Measurements from ENCODE around the gene KCNQ4. TPM values are rescaled to one million over a fixed set of nuclear protein-coding genes. Genes with fewer than 3 reads are reported as not detected.

The KCNQ4 gene
- polyA plus RNA-seq, 1 experiment, result 0.06 TPM

DNA sequence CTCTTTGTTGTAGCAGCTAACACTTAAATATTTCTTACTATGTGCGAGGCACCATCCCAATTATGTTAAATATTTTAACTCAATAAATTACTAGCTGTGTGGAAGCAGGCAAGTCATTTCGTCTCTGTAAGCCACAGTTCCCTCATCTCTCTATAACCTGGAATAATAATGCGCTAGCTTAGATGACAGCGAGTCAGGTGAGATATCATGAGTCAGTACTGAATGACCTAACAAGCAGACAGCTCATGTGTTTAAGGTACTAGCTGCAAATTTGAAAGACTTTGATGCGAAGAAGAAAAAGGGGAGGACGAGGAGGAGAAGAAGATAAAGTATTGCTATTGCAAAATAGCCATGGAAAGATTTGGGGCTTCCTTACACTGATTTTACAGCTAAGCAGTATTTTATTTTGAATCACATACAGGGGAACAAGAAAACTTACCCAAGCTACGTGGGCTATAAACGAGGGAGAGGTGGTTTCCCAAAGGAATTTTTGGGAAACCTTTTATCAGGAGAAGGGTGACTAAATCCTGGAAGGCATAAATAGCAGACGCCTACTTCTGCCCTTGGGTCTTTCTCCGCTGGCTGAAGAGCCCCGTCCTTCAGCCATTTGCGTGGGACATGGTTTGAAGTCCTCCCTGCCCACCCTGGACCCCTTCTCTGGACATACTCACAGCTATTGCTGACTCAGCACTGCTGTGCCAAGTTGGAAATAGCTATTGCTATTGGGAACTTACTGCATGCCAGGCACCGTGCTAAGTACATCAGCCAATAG, 69.7 kb downstream of the KCNQ4 start:
- POLR2A ChIA-PET, result no interaction called here
- DNase-seq (ENCODE audit: low read depth), result no peak
- CTCF ChIA-PET, result interaction anchor here (0.7 to 19.7 kb wide), 10 partner anchors 8 to 259 kb away, joined by 3 to 476 read pairs (median 4); partner anchors contain the start of gene NFYC
- H3K27me3 ChIP-seq (ENCODE audit: control insufficient read depth, insufficient read depth, low read length), result no peaks in the 10 kb centered on the region
- no peaks in the 10 kb centered on the region for H3K36me3 ChIP-seq (ENCODE audit: control insufficient read depth, insufficient read depth, low read length)
- H3K4me3 ChIP-seq (ENCODE audit: low read depth, low read length), result no peak overlapping the region
- TF ChIP-seq, protein P1, sequence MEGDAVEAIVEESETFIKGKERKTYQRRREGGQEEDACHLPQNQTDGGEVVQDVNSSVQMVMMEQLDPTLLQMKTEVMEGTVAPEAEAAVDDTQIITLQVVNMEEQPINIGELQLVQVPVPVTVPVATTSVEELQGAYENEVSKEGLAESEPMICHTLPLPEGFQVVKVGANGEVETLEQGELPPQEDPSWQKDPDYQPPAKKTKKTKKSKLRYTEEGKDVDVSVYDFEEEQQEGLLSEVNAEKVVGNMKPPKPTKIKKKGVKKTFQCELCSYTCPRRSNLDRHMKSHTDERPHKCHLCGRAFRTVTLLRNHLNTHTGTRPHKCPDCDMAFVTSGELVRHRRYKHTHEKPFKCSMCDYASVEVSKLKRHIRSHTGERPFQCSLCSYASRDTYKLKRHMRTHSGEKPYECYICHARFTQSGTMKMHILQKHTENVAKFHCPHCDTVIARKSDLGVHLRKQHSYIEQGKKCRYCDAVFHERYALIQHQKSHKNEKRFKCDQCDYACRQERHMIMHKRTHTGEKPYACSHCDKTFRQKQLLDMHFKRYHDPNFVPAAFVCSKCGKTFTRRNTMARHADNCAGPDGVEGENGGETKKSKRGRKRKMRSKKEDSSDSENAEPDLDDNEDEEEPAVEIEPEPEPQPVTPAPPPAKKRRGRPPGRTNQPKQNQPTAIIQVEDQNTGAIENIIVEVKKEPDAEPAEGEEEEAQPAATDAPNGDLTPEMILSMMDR (IDR thresholded peaks at IDR 0.05; ENCODE audit: insufficient read depth, low read depth, low read length), result no peak

DNA sequence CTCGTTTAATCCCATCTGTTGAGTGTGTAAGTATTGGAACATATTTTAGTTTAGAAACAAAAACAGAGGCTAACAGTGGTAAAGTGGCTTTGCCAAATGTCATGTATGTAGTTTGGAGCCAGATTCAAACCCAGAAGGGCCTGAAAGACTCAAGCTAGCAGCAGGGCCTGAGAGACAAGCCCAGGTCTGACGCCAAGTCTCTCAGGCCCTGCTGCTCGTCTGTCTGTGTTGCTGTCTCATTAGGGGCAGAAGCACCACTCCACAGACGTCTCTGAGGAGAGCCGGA, 70.2 kb downstream of the KCNQ4 start:
- ChIA-PET POLR2A (no interaction called here), CTCF (interaction anchor here (0.7 to 19.7 kb wide), 8 partner anchors 14 to 260 kb away, joined by 3 to 476 read pairs (median 4); no protein-coding TSS in a partner anchor)
- TF ChIP-seq, protein P1 (IDR thresholded peaks at IDR 0.05; ENCODE audit: insufficient read depth, low read depth, low read length), result no peak
- H3K27me3 ChIP-seq (ENCODE audit: control insufficient read depth, insufficient read depth, low read length), result no peaks in the 10 kb centered on the region; the same call in 1 of the 2 replicates
- no peaks in the 10 kb centered on the region for H3K36me3 ChIP-seq (ENCODE audit: control insufficient read depth, insufficient read depth, low read length)
- no peak for DNase-seq (ENCODE audit: low read depth)
- H3K4me3 ChIP-seq (ENCODE audit: low read depth, low read length), result no peak overlapping the region

DNA sequence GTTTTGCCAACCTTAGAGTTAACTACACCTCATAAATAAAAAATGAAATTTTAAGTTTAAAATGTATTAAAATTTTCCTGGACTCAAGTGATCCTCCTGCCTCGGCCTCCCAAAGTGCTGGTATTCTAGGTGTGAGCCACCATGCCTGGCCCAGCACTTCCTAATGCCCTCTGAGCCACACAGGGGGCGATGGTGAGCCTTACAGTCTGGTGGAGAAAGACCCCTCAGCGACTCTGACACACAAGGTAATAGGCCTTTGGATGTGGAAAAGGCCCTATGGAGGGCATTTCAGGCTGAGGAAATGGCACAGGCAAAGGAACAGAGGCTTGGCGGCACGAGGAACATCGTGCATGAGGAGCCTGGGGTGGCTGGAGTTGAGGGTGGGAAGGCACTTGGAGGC, 71.9 kb downstream of the KCNQ4 start:
- ChIA-PET POLR2A (no interaction called here), CTCF (interaction anchor here (1.1 to 19.7 kb wide), 2 partner anchors 87 to 97 kb away, joined by 4 to 476 read pairs; no protein-coding TSS in a partner anchor)
- TF ChIP-seq, protein P1 (IDR thresholded peaks at IDR 0.05; ENCODE audit: insufficient read depth, low read depth, low read length), result peak; percentile 32; the same call in 1 of the 2 replicates
- DNase-seq (ENCODE audit: low read depth), result no peak
- Histone ChIP-seq H3K4me3 (ENCODE audit: low read depth, low read length) (no peak overlapping the region), H3K27me3 (ENCODE audit: control insufficient read depth, insufficient read depth, low read length) (no peaks in the 10 kb centered on the region; the same call in 1 of the 2 replicates), H3K36me3 (ENCODE audit: control insufficient read depth, insufficient read depth, low read length) (no peaks in the 10 kb centered on the region)

DNA sequence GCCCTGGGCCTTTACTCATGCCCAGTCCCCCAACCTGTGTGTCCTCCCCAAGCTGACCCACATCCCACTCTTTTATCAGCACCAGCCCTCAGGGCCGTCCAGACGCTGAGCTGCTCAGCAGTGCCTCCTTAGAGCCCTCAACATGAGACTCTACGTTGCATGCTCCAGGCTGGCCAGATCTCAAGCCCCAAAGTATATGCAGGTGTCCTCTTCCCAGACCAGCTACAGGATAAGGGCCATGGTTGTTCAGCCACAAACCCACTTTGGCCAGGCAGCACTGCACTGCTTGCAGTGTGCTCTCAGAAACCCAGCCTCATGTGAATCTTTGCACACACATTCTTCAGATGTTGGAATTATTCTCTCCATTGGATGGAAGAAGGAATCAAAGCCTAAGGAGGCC, 72.5 kb downstream of the KCNQ4 start:
- H3K27me3 ChIP-seq (ENCODE audit: control insufficient read depth, insufficient read depth, low read length), result no peaks in the 10 kb centered on the region; the same call in 1 of the 2 replicates
- DNase-seq (ENCODE audit: low read depth), result no peak
- H3K4me3 ChIP-seq (ENCODE audit: low read depth, low read length), result no peak overlapping the region
- ChIA-PET POLR2A (no interaction called here), CTCF (interaction anchor here (1.1 to 19.7 kb wide), 2 partner anchors 86 to 96 kb away, joined by 4 to 476 read pairs; no protein-coding TSS in a partner anchor)
- TF ChIP-seq, protein P1 (IDR thresholded peaks at IDR 0.05; ENCODE audit: insufficient read depth, low read depth, low read length), result no peak
- H3K36me3 ChIP-seq (ENCODE audit: control insufficient read depth, insufficient read depth, low read length), result no peaks in the 10 kb centered on the region

DNA sequence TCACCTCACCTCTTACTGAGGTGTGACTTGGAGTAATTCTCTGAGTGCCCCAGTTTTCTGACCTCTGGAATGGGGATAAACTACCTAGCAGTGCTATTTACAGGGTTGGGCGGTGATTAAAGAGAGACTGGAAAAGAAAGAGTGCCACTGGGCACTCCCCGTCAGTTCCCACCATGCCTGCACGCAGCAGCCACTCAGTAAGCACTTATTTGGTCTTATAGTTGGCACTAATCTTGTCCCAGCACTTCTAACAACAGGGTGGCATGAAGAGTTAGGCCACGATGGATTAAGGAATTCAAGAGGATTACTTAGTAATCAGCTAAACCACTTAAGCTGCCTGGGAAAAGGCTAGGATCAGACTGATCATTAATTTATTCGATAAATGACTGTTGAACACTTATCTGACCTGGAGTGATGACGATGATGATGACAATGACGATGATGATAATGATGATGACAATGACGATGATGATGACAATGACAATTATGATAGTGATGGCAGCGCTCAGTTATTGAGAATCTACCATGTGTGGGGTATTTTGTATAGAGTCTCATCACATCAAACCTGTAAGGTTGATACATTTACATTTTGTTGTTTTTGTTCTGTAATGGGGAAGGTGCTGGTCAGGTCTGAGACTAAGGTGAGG, 73.2 kb downstream of the KCNQ4 start:
- TF ChIP-seq, protein P1 (IDR thresholded peaks at IDR 0.05; ENCODE audit: insufficient read depth, low read depth, low read length), result no peak
- H3K27me3 ChIP-seq (ENCODE audit: control insufficient read depth, insufficient read depth, low read length), result no peaks in the 10 kb centered on the region; the same call in 1 of the 2 replicates
- no peak for DNase-seq (ENCODE audit: low read depth)
- ChIA-PET CTCF (interaction anchor here (19.7 kb wide), 1 partner anchor 95 kb away, joined by 476 read pairs; no protein-coding TSS in a partner anchor), POLR2A (no interaction called here)
- no peaks in the 10 kb centered on the region for H3K36me3 ChIP-seq (ENCODE audit: control insufficient read depth, insufficient read depth, low read length)
- no peak overlapping the region for H3K4me3 ChIP-seq (ENCODE audit: low read depth, low read length)

Data from BJ (cell line).